ENCODE results near the gene LRRC56. TPM values are rescaled to one million over a fixed set of nuclear protein-coding genes. Genes with fewer than 3 reads are reported as not detected.

The LRRC56 gene
- total RNA-seq (2022; extraction: Qiagen RNA extraction; ENCODE audit: low read depth) = 0.28 to 1.1 TPM (median 0.82 TPM) in 5 replicates

GRCh38 chr11:536841-537621, at the start of gene LRRC56:
TSS of gene LRRC56 (plus strand) at chr11:537527. CDS start at chr11:540685, 3,158 bp downstream.

GRCh38 chr11:506995-507726, 30.2 kb upstream of the LRRC56 start, which contains the start of gene RNH1:
TSS of gene RNH1 (minus strand) at chr11:507242. CDS start at chr11:502162, 5,080 bp downstream.

GRCh38 chr11:535519-536454, 1.5 kb upstream of the LRRC56 start, which contains the start of gene HRAS:
TSS of gene HRAS (minus strand) at chr11:535576.

GRCh38 chr11:560305-561147, 23.2 kb downstream of the LRRC56 start, which contains the start of the genes LMNTD2 and RASSF7:
TSS of gene LMNTD2 (minus strand) at chr11:560738. CDS start at chr11:560716, 22 bp downstream.
TSS of gene RASSF7 (plus strand) at chr11:560970. CDS start at chr11:561769, 799 bp downstream.

GRCh38 chr11:575996-576768, 38.9 kb downstream of the LRRC56 start, which contains the start of gene PHRF1:
TSS of gene PHRF1 (plus strand) at chr11:576470. CDS start at chr11:581513, 5,043 bp downstream.

Other genes with a start within 250 kb of the LRRC56 start
- gene PGGHG, start 248.4 kb upstream of the LRRC56 start, total RNA-seq (2022; extraction: Qiagen RNA extraction; ENCODE audit: low read depth) = 5.8 to 14.1 TPM (median 10.6 TPM) in 5 replicates
- not detected in 5 replicates for gene IFITM5, start 238.0 kb upstream of the LRRC56 start, total RNA-seq (2022; extraction: Qiagen RNA extraction; ENCODE audit: low read depth)
- 54.7 to 70.8 TPM (median 61.4 TPM) in 5 replicates for gene IFITM2, start 229.7 kb upstream of the LRRC56 start, total RNA-seq (2022; extraction: Qiagen RNA extraction; ENCODE audit: low read depth)
- gene IFITM1, start 223.5 kb upstream of the LRRC56 start, total RNA-seq (2022; extraction: Qiagen RNA extraction; ENCODE audit: low read depth) = 0.26 to 0.53 TPM (median 0.51 TPM) in 3 of 5 replicates, not detected in the others
- gene IFITM3, start 216.7 kb upstream of the LRRC56 start, total RNA-seq (2022; extraction: Qiagen RNA extraction; ENCODE audit: low read depth) = 20.3 to 33.7 TPM (median 31.1 TPM) in 5 replicates
- 11.3 to 21.7 TPM (median 14.1 TPM) in 5 replicates for gene B4GALNT4, start 168.0 kb upstream of the LRRC56 start, total RNA-seq (2022; extraction: Qiagen RNA extraction; ENCODE audit: low read depth)
- gene PKP3, start 143.3 kb upstream of the LRRC56 start, total RNA-seq (2022; extraction: Qiagen RNA extraction; ENCODE audit: low read depth) = 23.3 to 42.5 TPM (median 38.8 TPM) in 5 replicates
- gene SIGIRR, start 122.5 kb upstream of the LRRC56 start, total RNA-seq (2022; extraction: Qiagen RNA extraction; ENCODE audit: low read depth) = 57.1 to 99.3 TPM (median 83.7 TPM) in 5 replicates
- gene ANO9, start 95.5 kb upstream of the LRRC56 start, total RNA-seq (2022; extraction: Qiagen RNA extraction; ENCODE audit: low read depth) = 0.44 to 1.5 TPM (median 1.1 TPM) in 5 replicates
- 26.9 to 53.0 TPM (median 47.1 TPM) in 5 replicates for gene PTDSS2, start 87.2 kb upstream of the LRRC56 start, total RNA-seq (2022; extraction: Qiagen RNA extraction; ENCODE audit: low read depth)
- 101 to 180 TPM (median 170 TPM) in 5 replicates for gene RNH1, start 30.3 kb upstream of the LRRC56 start, total RNA-seq (2022; extraction: Qiagen RNA extraction; ENCODE audit: low read depth)
- gene HRAS, start 2.0 kb upstream of the LRRC56 start, total RNA-seq (2022; extraction: Qiagen RNA extraction; ENCODE audit: low read depth) = 79.3 to 152 TPM (median 149 TPM) in 5 replicates
- gene LMNTD2, start 23.2 kb downstream of the LRRC56 start, total RNA-seq (2022; extraction: Qiagen RNA extraction; ENCODE audit: low read depth) = 1.5 to 4.4 TPM (median 2.8 TPM) in 5 replicates
- gene RASSF7, start 23.4 kb downstream of the LRRC56 start, total RNA-seq (2022; extraction: Qiagen RNA extraction; ENCODE audit: low read depth) = 23.6 to 49.6 TPM (median 43.2 TPM) in 5 replicates
- gene PHRF1, start 38.9 kb downstream of the LRRC56 start, total RNA-seq (2022; extraction: Qiagen RNA extraction; ENCODE audit: low read depth) = 20.3 to 39.1 TPM (median 37.2 TPM) in 5 replicates
- gene IRF7, start 78.4 kb downstream of the LRRC56 start, total RNA-seq (2022; extraction: Qiagen RNA extraction; ENCODE audit: low read depth) = 3.3 to 7.2 TPM (median 6.7 TPM) in 5 replicates
- gene CDHR5, start 87.4 kb downstream of the LRRC56 start, total RNA-seq (2022; extraction: Qiagen RNA extraction; ENCODE audit: low read depth) = 0.04 TPM in 1 of 5 replicates, not detected in the others
- not detected in 5 replicates for gene SCT, start 89.7 kb downstream of the LRRC56 start, total RNA-seq (2022; extraction: Qiagen RNA extraction; ENCODE audit: low read depth)
- 0.24 to 0.51 TPM (median 0.35 TPM) in 4 of 5 replicates, not detected in the other for gene DRD4, start 99.7 kb downstream of the LRRC56 start, total RNA-seq (2022; extraction: Qiagen RNA extraction; ENCODE audit: low read depth)
- gene DEAF1, start 157.7 kb downstream of the LRRC56 start, total RNA-seq (2022; extraction: Qiagen RNA extraction; ENCODE audit: low read depth) = 23.5 to 35.5 TPM (median 33.7 TPM) in 5 replicates
- 5.4 to 11.1 TPM (median 9.6 TPM) in 5 replicates for gene TMEM80, start 158.3 kb downstream of the LRRC56 start, total RNA-seq (2022; extraction: Qiagen RNA extraction; ENCODE audit: low read depth)
- gene EPS8L2, start 168.7 kb downstream of the LRRC56 start, total RNA-seq (2022; extraction: Qiagen RNA extraction; ENCODE audit: low read depth) = 64.8 to 145 TPM (median 118 TPM) in 5 replicates
- gene TALDO1, start 209.9 kb downstream of the LRRC56 start, total RNA-seq (2022; extraction: Qiagen RNA extraction; ENCODE audit: low read depth) = 387 to 468 TPM (median 402 TPM) in 5 replicates
- gene GATD1, start 240.0 kb downstream of the LRRC56 start, total RNA-seq (2022; extraction: Qiagen RNA extraction; ENCODE audit: low read depth) = 29.4 to 58.7 TPM (median 49.3 TPM) in 5 replicates

Measured in A549 treated with ZK216348 at 1 μM for 4 hours (cell line).